Ovary (tissue), 3 donors: Measurements from ENCODE around the gene KRTAP5-2.

ENCODE experiments used
- CTCF ChIP-seq, 3 donors: fragments of 450-650 bp in 2 of 3; fragments of 200-600 bp in 1 of 3; IDR thresholded peaks; one replicate each; pipeline versions ENCODE4 v1.5.1 to v1.8.0; 2016 to 2022; ENCODE audit warnings: antibody characterized with exemption in 3 of 3, mild to moderate bottlenecking in 1 of 3
- EP300 ChIP-seq: sonication (generic); formaldehyde crosslinking; IDR thresholded peaks from one replicate; pipeline ENCODE4 v1.6.1; 2017; ENCODE audit warnings: antibody characterized with exemption
- POLR2A ChIP-seq: fragments of 450-650 bp; IDR thresholded peaks from one replicate; pipeline ENCODE4 v1.6.1; 2017; ENCODE audit warnings: antibody characterized with exemption, mild to moderate bottlenecking, moderate library complexity
- donor health status: DM: no; HTN: no; CAD: no.

GRCh38 chr11:1561266-1561665 is 36.8 kb downstream of the KRTAP5-2 start:
- no peak for TF ChIP-seq CTCF (IDR thresholded peaks at IDR 0.05)
- no peak for TF ChIP-seq POLR2A
- TF ChIP-seq EP300, result no peak
